Muscle layer of colon (tissue), 2 donors: ENCODE data around the gene ERRFI1.

Experiments
- H3K27ac ChIP-seq: one replicate; pipeline ENCODE4 v1.7.0; 2013; ENCODE audit warnings: low read depth, mild to moderate bottlenecking, low read length, moderate library complexity
- H3K27me3 ChIP-seq, 2 donors: one replicate each; pipeline ENCODE4 v1.7.0; 2013; ENCODE audit warnings: low read length in 2 of 2, mild to moderate bottlenecking in 2 of 2; ENCODE audit not compliant: insufficient read depth in 2 of 2, control insufficient read depth in 1 of 2
- H3K36me3 ChIP-seq: one replicate; pipeline ENCODE4 v1.7.0; 2013; ENCODE audit warnings: mild to moderate bottlenecking, low read length; ENCODE audit not compliant: insufficient read depth
- H3K4me1 ChIP-seq: one replicate; pipeline ENCODE4 v1.7.0; 2013; ENCODE audit warnings: mild to moderate bottlenecking, low read length; ENCODE audit not compliant: insufficient read depth
- H3K4me3 ChIP-seq, 2 donors: one replicate each; pipeline ENCODE4 v1.7.0; 2013; ENCODE audit warnings: low read length in 2 of 2, low read depth in 1 of 2, mild to moderate bottlenecking in 1 of 2, moderate library complexity in 1 of 2
- H3K9ac ChIP-seq: one replicate; pipeline ENCODE4 v1.7.0; 2013; ENCODE audit warnings: low read length
- H3K9me3 ChIP-seq: one replicate; pipeline ENCODE4 v1.7.0; 2013; ENCODE audit warnings: mild to moderate bottlenecking, low read length
- donor health status: abdominal sarcoma.
- donor health status: Adenocarcinoma of cecum.

The ERRFI1 gene

GRCh38 chr1:7991504-7992440 lies 34.3 kb downstream of the ERRFI1 start:
- Histone ChIP-seq H3K9ac (no peak overlapping the region), H3K27me3 (no peaks in the 10 kb centered on the region), H3K4me3 (no peak overlapping the region), H3K27ac (no peak overlapping the region), H3K9me3 (no peaks in the 10 kb centered on the region), H3K36me3 (no peaks in the 10 kb centered on the region), H3K4me1 (peaks cover 11% of the 10 kb centered on the region)

- Histone ChIP-seq H3K27ac (no peak overlapping the region), H3K4me3 (no peak overlapping the region)
Measured at GRCh38 chr1:7989762-7990428, 36.2 kb downstream of the ERRFI1 start.

DNA sequence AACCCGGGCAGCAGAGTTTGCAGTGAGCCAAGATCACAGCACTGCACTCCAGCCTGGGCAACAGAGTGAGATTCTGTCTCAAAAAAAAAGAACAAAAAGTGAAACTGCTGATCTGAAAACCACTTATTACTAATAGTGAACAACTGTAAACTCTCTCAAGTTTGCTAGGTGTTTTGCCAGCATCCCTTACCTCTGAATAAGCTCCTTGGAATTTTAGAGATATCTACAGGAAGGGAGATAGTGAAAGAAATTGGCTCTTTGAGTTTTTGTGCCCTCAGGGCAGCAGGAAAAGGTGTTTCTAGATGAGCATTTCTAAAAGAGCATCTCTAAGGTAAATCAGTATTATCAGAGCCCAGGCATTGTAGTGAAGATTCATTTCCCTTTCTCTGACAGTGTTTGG lies 37.5 kb downstream of the ERRFI1 start:
- H3K9me3 ChIP-seq, result no peaks in the 10 kb centered on the region
- H3K27ac ChIP-seq, result no peak overlapping the region
- no peak overlapping the region for H3K9ac ChIP-seq
- peaks cover 31% of the 10 kb centered on the region for H3K36me3 ChIP-seq
- H3K4me3 ChIP-seq, result no peak overlapping the region
- H3K27me3 ChIP-seq, result no peaks in the 10 kb centered on the region
- H3K4me1 ChIP-seq, result peaks cover 11% of the 10 kb centered on the region

More at GRCh38 chr1:7989762-7990428, 36.2 kb downstream of the ERRFI1 start:
- Histone ChIP-seq H3K27me3 (no peaks in the 10 kb centered on the region), H3K9ac (no peak overlapping the region), H3K9me3 (no peaks in the 10 kb centered on the region), H3K36me3 (peaks cover 18% of the 10 kb centered on the region), H3K4me1 (peaks cover 11% of the 10 kb centered on the region)

DNA sequence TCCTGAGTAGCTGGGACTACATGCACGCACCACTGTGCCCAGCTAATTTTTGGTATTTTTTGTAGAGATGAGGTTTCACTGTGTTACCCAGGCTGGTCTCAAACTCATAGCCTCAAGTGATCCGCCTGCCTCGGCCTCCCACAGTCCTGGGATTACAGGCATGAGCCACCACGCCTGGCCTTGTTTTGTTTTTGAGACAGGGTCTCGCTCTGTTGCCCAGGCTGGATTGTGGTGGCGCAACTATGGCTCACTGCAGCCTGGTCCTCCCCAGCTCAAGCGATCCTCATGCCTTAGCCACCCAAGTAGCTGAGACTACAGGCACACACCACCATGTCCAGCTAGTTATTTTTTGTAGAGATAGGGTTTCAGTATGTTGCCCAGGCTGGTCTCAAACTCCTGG lies 38.6 kb downstream of the ERRFI1 start:
- Histone ChIP-seq H3K4me3 (no peak overlapping the region), H3K36me3 (peaks cover 38% of the 10 kb centered on the region), H3K9ac (no peak overlapping the region), H3K9me3 (no peaks in the 10 kb centered on the region), H3K27me3 (no peaks in the 10 kb centered on the region), H3K27ac (no peak overlapping the region), H3K4me1 (peaks cover 13% of the 10 kb centered on the region)

DNA sequence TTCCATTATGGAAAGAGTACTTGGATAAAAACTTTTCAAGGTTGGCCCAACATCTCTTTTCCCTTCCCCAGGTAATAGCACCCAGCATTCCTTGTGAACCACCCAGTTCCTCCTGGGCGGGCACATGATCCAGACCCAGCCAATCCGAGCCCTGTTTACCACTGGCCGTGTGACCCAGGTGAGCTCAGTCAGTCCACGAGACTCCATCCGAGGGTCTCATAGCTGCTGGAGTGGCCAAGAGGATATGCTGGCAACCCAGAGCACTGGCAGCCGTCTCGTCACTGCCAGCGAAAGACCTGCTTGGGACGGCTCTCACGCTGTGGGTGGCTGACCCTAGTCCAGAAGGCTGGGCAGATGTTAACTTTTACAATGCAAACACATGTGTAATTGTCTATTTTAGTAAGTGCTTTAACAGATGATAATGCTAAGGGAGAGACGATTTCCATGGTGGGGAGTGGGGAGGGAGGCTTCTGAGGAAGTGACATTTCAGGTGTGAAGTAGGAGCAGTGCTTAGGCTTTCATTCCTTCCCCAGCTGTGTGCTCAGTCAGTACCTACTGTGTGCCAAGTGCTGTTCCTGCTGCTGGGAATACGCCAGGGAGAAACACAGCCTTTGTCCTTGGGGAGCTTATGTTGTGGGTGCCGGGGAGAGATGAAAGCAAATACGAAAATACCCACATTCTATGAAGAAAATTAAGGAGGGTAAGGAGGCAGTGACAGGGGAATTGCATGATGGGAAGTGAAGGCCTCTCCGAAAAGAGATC lies 40.1 kb downstream of the ERRFI1 start:
- peaks cover 43% of the 10 kb centered on the region for H3K36me3 ChIP-seq
- H3K9ac ChIP-seq, result no peak overlapping the region
- peaks cover 17% of the 10 kb centered on the region for H3K4me1 ChIP-seq
- H3K27me3 ChIP-seq, result no peaks in the 10 kb centered on the region
- no peak overlapping the region for H3K27ac ChIP-seq
- H3K9me3 ChIP-seq, result no peaks in the 10 kb centered on the region
- H3K4me3 ChIP-seq, result no peak overlapping the region

DNA sequence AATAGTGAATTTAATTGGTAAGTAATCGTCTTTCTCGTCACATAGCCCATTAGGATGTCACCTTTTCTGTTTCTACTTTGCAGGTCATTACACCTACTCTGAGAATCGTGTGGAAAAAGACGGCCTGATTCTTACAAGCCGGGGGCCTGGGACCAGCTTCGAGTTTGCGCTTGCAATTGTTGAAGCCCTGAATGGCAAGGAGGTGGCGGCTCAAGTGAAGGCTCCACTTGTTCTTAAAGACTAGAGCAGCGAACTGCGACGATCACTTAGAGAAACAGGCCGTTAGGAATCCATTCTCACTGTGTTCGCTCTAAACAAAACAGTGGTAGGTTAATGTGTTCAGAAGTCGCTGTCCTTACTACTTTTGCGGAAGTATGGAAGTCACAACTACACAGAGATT lies 41.3 kb downstream of the ERRFI1 start:
- Histone ChIP-seq H3K27me3 (no peaks in the 10 kb centered on the region), H3K4me1 (peaks cover 12% of the 10 kb centered on the region), H3K27ac (no peak overlapping the region), H3K36me3 (peaks cover 54% of the 10 kb centered on the region), H3K9me3 (no peaks in the 10 kb centered on the region), H3K4me3 (no peak overlapping the region), H3K9ac (no peak overlapping the region)

GRCh38 chr1:7983086-7983778 lies 42.9 kb downstream of the ERRFI1 start:
- peaks cover 5% of the 10 kb centered on the region for H3K4me1 ChIP-seq
- no peak overlapping the region for H3K9ac ChIP-seq
- no peak overlapping the region for H3K4me3 ChIP-seq
- peaks cover 68% of the 10 kb centered on the region for H3K36me3 ChIP-seq
- H3K9me3 ChIP-seq, result no peaks in the 10 kb centered on the region
- H3K27ac ChIP-seq, result no peak overlapping the region
- no peaks in the 10 kb centered on the region for H3K27me3 ChIP-seq

DNA sequence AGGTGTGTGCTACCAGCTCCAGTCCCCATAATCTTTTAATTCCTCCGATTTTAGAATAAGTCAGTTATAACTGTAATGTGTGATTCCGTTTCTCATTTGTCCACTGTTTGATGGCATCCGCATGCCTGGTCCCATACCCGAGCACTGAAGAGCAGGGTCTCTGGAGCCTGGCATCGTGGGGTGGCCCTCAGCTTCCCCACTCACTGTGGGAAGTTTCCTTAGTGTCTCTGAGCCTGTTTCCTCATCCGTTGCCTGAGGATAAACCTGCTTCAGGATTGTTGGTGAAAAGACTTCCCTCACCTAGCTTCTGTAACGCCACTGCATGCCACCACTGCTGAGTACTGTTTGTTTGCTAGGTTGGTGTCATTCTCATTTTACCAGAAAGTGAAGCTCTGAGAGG lies 45.1 kb downstream of the ERRFI1 start:
- H3K4me1 ChIP-seq, result peaks cover 9% of the 10 kb centered on the region
- H3K36me3 ChIP-seq, result peaks cover 61% of the 10 kb centered on the region
- H3K27me3 ChIP-seq, result no peaks in the 10 kb centered on the region
- H3K9me3 ChIP-seq, result no peaks in the 10 kb centered on the region
- H3K27ac ChIP-seq, result no peak overlapping the region
- H3K9ac ChIP-seq, result no peak overlapping the region
- no peak overlapping the region for H3K4me3 ChIP-seq

GRCh38 chr1:7975212-7975865 lies 50.8 kb downstream of the ERRFI1 start:
- Histone ChIP-seq H3K27me3 (no peaks in the 10 kb centered on the region), H3K9me3 (no peaks in the 10 kb centered on the region), H3K4me1 (peaks cover 9% of the 10 kb centered on the region), H3K27ac (no peak overlapping the region), H3K9ac (no peak overlapping the region), H3K4me3 (no peak overlapping the region), H3K36me3 (peaks cover 36% of the 10 kb centered on the region)

DNA sequence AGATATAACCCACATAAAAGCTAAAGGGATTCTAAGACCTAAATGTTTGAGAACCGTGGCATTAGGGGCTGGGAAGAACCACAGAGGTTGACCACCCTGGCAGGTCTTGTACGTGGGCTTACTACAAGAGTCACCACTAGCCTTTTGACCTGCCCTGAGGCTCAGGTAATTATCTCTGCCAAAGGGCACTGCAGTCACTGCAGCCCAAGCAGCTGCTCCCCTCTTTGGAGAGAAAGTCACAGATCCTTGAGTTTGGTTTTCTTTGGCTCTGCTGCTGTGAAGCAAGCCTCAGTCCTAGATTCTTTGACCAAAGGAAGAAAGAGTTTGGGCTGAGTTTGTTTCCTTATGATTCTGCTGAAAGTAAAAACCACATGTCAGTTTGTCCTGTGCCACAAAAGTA lies 53.0 kb downstream of the ERRFI1 start:
- Histone ChIP-seq H3K9ac (no peak overlapping the region), H3K4me3 (no peak overlapping the region), H3K36me3 (peaks cover 35% of the 10 kb centered on the region), H3K9me3 (no peaks in the 10 kb centered on the region), H3K4me1 (peaks cover 9% of the 10 kb centered on the region), H3K27ac (no peak overlapping the region), H3K27me3 (no peaks in the 10 kb centered on the region)
